ENCODE results near the gene CCDC18.

CCDC18 gene

GRCh38 chr1:93302078-93302477 is 121.6 kb downstream of the CCDC18 start:
- no peak for TF ChIP-seq CTCF (IDR thresholded peaks at IDR 0.05; ENCODE audit: low read depth, low read length)
- TF ChIP-seq EZH2phosphoT487 (IDR thresholded peaks at IDR 0.05; ENCODE audit: low read depth) = no peak
- Histone ChIP-seq H3K36me3 (replicated peaks; ENCODE audit: low read depth, low read length) (no peaks in the 10 kb centered on the region), H3K4me3 (ENCODE audit: low read length) (no peak overlapping the region), H3K9ac (ENCODE audit: low read length) (no peak overlapping the region), H3K4me1 (ENCODE audit: low read length) (no peaks in the 10 kb centered on the region), H3K79me2 (ENCODE audit: low read length) (no peaks in the 10 kb centered on the region), H3K27ac (ENCODE audit: low read length) (no peak overlapping the region), H4K20me1 (ENCODE audit: insufficient read depth, low read length) (no peaks in the 10 kb centered on the region), H2AFZ (ENCODE audit: low read depth, low read length) (no peak overlapping the region), H3K4me2 (ENCODE audit: low read length) (no peak overlapping the region), H3K9me3 (ENCODE audit: insufficient read depth, low read length) (no peaks in the 10 kb centered on the region), H3K27me3 (ENCODE audit: low read depth, low read length) (no peaks in the 10 kb centered on the region)

GRCh38 chr1:93304716-93305138 is 124.2 kb downstream of the CCDC18 start:
- Histone ChIP-seq H3K79me2 (ENCODE audit: low read length) (no peaks in the 10 kb centered on the region), H3K27ac (ENCODE audit: low read length) (no peak overlapping the region), H3K36me3 (replicated peaks; ENCODE audit: low read depth, low read length) (no peaks in the 10 kb centered on the region), H3K4me3 (ENCODE audit: low read length) (no peak overlapping the region), H3K4me1 (ENCODE audit: low read length) (no peaks in the 10 kb centered on the region), H3K9ac (ENCODE audit: low read length) (no peak overlapping the region), H3K4me2 (ENCODE audit: low read length) (no peak overlapping the region), H4K20me1 (ENCODE audit: insufficient read depth, low read length) (no peaks in the 10 kb centered on the region), H3K9me3 (ENCODE audit: insufficient read depth, low read length) (no peaks in the 10 kb centered on the region), H2AFZ (ENCODE audit: low read depth, low read length) (no peak overlapping the region), H3K27me3 (ENCODE audit: low read depth, low read length) (no peaks in the 10 kb centered on the region)
- peak; percentile 83 for TF ChIP-seq CTCF (IDR thresholded peaks at IDR 0.05; ENCODE audit: low read depth, low read length)
- no peak for TF ChIP-seq EZH2phosphoT487 (IDR thresholded peaks at IDR 0.05; ENCODE audit: low read depth)

GRCh38 chr1:93306920-93307319 is 126.4 kb downstream of the CCDC18 start:
- Histone ChIP-seq H3K4me1 (ENCODE audit: low read length) (no peaks in the 10 kb centered on the region), H3K27me3 (ENCODE audit: low read depth, low read length) (no peaks in the 10 kb centered on the region), H3K4me3 (ENCODE audit: low read length) (no peak overlapping the region), H4K20me1 (ENCODE audit: insufficient read depth, low read length) (no peaks in the 10 kb centered on the region), H3K4me2 (ENCODE audit: low read length) (no peak overlapping the region), H2AFZ (ENCODE audit: low read depth, low read length) (no peak overlapping the region), H3K9me3 (ENCODE audit: insufficient read depth, low read length) (no peaks in the 10 kb centered on the region), H3K36me3 (replicated peaks; ENCODE audit: low read depth, low read length) (no peaks in the 10 kb centered on the region), H3K79me2 (ENCODE audit: low read length) (no peaks in the 10 kb centered on the region), H3K9ac (ENCODE audit: low read length) (no peak overlapping the region), H3K27ac (ENCODE audit: low read length) (no peak overlapping the region)
- no peak for TF ChIP-seq EZH2phosphoT487 (IDR thresholded peaks at IDR 0.05; ENCODE audit: low read depth)
- TF ChIP-seq CTCF (IDR thresholded peaks at IDR 0.05; ENCODE audit: low read depth, low read length) = no peak

GRCh38 chr1:93313026-93313425 is 132.5 kb downstream of the CCDC18 start:
- Histone ChIP-seq H3K27me3 (ENCODE audit: low read depth, low read length) (no peaks in the 10 kb centered on the region), H3K36me3 (replicated peaks; ENCODE audit: low read depth, low read length) (no peaks in the 10 kb centered on the region), H3K4me1 (ENCODE audit: low read length) (no peaks in the 10 kb centered on the region), H3K79me2 (ENCODE audit: low read length) (no peaks in the 10 kb centered on the region), H3K9ac (ENCODE audit: low read length) (no peak overlapping the region), H4K20me1 (ENCODE audit: insufficient read depth, low read length) (no peaks in the 10 kb centered on the region), H3K4me2 (ENCODE audit: low read length) (no peak overlapping the region), H3K4me3 (ENCODE audit: low read length) (no peak overlapping the region), H3K9me3 (ENCODE audit: insufficient read depth, low read length) (no peaks in the 10 kb centered on the region), H3K27ac (ENCODE audit: low read length) (no peak overlapping the region), H2AFZ (ENCODE audit: low read depth, low read length) (no peak overlapping the region)
- TF ChIP-seq CTCF (IDR thresholded peaks at IDR 0.05; ENCODE audit: low read depth, low read length) (no peak), EZH2phosphoT487 (IDR thresholded peaks at IDR 0.05; ENCODE audit: low read depth) (no peak)
